HepG2 (cell line): Measurements from ENCODE around the gene S1PR3. TPM values are rescaled to one million over a fixed set of nuclear protein-coding genes. Genes with fewer than 3 reads are reported as not detected.

Source experiments
- ATAC-seq: fragments of 200-7000 bp; cut with Tn5 transposase; 3 replicates; pipeline ENCODE4 v1.9.1; 2020; ENCODE audit warnings: mild to moderate bottlenecking, moderate library complexity
- BruUV-seq: library from RNA; stranded (reverse); fragments of 400-500 nt; replicated peaks from 2 replicates; lab custom pipeline; 2021; lab: Mats Ljungman, UMichigan
- CTCF ChIA-PET: fragments of 300-600 bp; formaldehyde crosslinking; extraction: SDS; loops from one replicate; lab custom pipeline; 2021; ENCODE audit warnings: low total read pairs, inconsistent platforms, low intra/inter-chr PET ratio; lab: Yijun Ruan, JAX
- POLR2A ChIA-PET: fragments of 350-600 bp; sonication (Branson Sonifier 250); formaldehyde crosslinking; loops from one replicate; lab custom pipeline; 2020; ENCODE audit warnings: antibody characterized with exemption, inconsistent platforms; lab: Yijun Ruan, JAX
- DNase-seq: peaks from one replicate; pipeline ENCODE4 v3.0.0-alpha.2; 2015; ENCODE audit warnings: low spot score
- FAIRE-seq: peaks from 3 replicates; lab custom pipeline; 2011; peaks lifted over from hg19 to GRCh38; lab: Jason Lieb, UNC
- H2AFZ ChIP-seq: one replicate; pipeline ENCODE4 v1.6.1; 2011; ENCODE audit warnings: low read length, inconsistent platforms
- H3K27ac ChIP-seq: fragments of 300-600 bp; 3 replicates; pipeline ENCODE4 v1.8.0; 2011; ENCODE audit warnings: mixed run types, mild to moderate bottlenecking, mixed read lengths, low read length, inconsistent platforms; ENCODE audit not compliant: insufficient read depth; ENCODE audit errors: extremely low read length
- H3K27me3 ChIP-seq, 2 experiments: fragments of 200-600 bp in 1 of 2; 2 replicates in 1 of 2; 3 replicates in 1 of 2; pipeline versions ENCODE4 v1.6.0 to v1.8.0; 2011; ENCODE audit warnings: low read length in 2 of 2, mild to moderate bottlenecking in 2 of 2, moderate library complexity in 2 of 2, inconsistent platforms in 1 of 2; ENCODE audit not compliant: insufficient read depth in 2 of 2, control insufficient read depth in 1 of 2
- H3K36me3 ChIP-seq, 2 experiments: fragments of 200-600 bp in 1 of 2; replicated peaks in 1 of 2; 2 replicates in 1 of 2; 3 replicates in 1 of 2; pipeline versions ENCODE4 v1.5.1 to v1.8.0; 2011; ENCODE audit warnings: low read length in 2 of 2, inconsistent platforms in 1 of 2; ENCODE audit not compliant: insufficient read depth in 2 of 2, control insufficient read depth in 1 of 2
- H3K4me1 ChIP-seq: 2 replicates; pipeline ENCODE4 v1.5.1; 2012; ENCODE audit warnings: low read length, inconsistent platforms; ENCODE audit not compliant: insufficient read depth
- H3K4me2 ChIP-seq: 2 replicates; pipeline ENCODE4 v1.6.0; 2011; ENCODE audit warnings: low read depth, low read length, inconsistent platforms
- H3K4me3 ChIP-seq, 3 experiments: fragments of 200-600 bp in 1 of 3; sonication (generic), shearing (Covaris generic) in 1 of 3; replicated peaks in 1 of 3; 2 replicates each; pipeline ENCODE4 v1.5.1; 2011 to 2016; ENCODE audit warnings: low read length in 3 of 3, inconsistent platforms in 2 of 3, low read depth in 2 of 3, mild to moderate bottlenecking in 2 of 3, control low read depth in 1 of 3, mixed read lengths in 1 of 3; ENCODE audit not compliant: insufficient read depth in 1 of 3
- H3K79me2 ChIP-seq: one replicate; pipeline ENCODE4 v1.6.1; 2011; ENCODE audit warnings: low read length, inconsistent platforms; ENCODE audit not compliant: insufficient read depth
- H3K9ac ChIP-seq: 2 replicates; pipeline ENCODE4 v1.6.0; 2011; ENCODE audit warnings: mild to moderate bottlenecking, low read depth, low read length, inconsistent platforms; ENCODE audit not compliant: insufficient read depth
- H3K9me3 ChIP-seq: 2 replicates; pipeline ENCODE4 v1.5.1; 2012; ENCODE audit warnings: mild to moderate bottlenecking, low read length
- H4K20me1 ChIP-seq: 2 replicates; pipeline ENCODE4 v1.6.0; 2011; ENCODE audit warnings: inconsistent platforms, mild to moderate bottlenecking, low read length, moderate library complexity; ENCODE audit not compliant: insufficient read depth
- ATF1 ChIP-seq: IDR thresholded peaks from 2 replicates; pipeline ENCODE4 v1.6.1; 2016; ENCODE audit warnings: mild to moderate bottlenecking, control low read depth
- FOXM1 ChIP-seq: sonication (generic); formaldehyde crosslinking; IDR thresholded peaks from 2 replicates; pipeline ENCODE4 v1.5.0; 2020; ENCODE audit warnings: missing genetic modification reagents
- LBX2 ChIP-seq: sonication (generic); formaldehyde crosslinking; IDR thresholded peaks from 2 replicates; pipeline ENCODE4 v1.5.0; 2020; ENCODE audit warnings: missing genetic modification reagents, mild to moderate bottlenecking, borderline replicate concordance
- PHF21A ChIP-seq: sonication (generic); formaldehyde crosslinking; IDR thresholded peaks from 2 replicates; pipeline ENCODE4 v1.5.0; 2020; ENCODE audit warnings: mild to moderate bottlenecking, missing genetic modification reagents
- TEAD3 ChIP-seq: optimal IDR thresholded peaks from 2 replicates; pipeline ENCODE3; 2016; ENCODE audit warnings: borderline replicate concordance
- ZNF138 ChIP-seq: sonication (generic); formaldehyde crosslinking; IDR thresholded peaks from 2 replicates; pipeline ENCODE4 v1.5.0; 2020; ENCODE audit warnings: mild to moderate bottlenecking, low read depth, missing genetic modification reagents
- ZNF546 ChIP-seq: sonication (generic); formaldehyde crosslinking; conservative IDR thresholded peaks from 2 replicates; pipeline ENCODE4 v1.8.1; 2023; ENCODE audit warnings: mild to moderate bottlenecking, missing genetic modification reagents
- ZNF720 ChIP-seq: sonication (generic); formaldehyde crosslinking; IDR thresholded peaks from 2 replicates; pipeline ENCODE4 v1.4.0; 2020; ENCODE audit warnings: missing genetic modification reagents
- ZNF777 ChIP-seq: sonication (generic); formaldehyde crosslinking; IDR thresholded peaks from 2 replicates; pipeline ENCODE4 v1.4.0; 2020; ENCODE audit warnings: missing genetic modification reagents
- ZNF784 ChIP-seq: sonication (generic); formaldehyde crosslinking; IDR thresholded peaks from 2 replicates; pipeline ENCODE4 v1.5.1; 2020; ENCODE audit warnings: missing genetic modification reagents, mild to moderate bottlenecking, borderline replicate concordance
- WGBS: methylation state at CpG from one replicate; pipeline ENCODE4 v1.1.6; 2017; ENCODE audit warnings: low lambda C conversion rate; 5-methylcytosine and 5-hydroxymethylcytosine counted together
- in situ Hi-C: cut with HindIII; loops from 2 replicates; pipeline ENCODE4 v1.10.0; 2017; ENCODE audit warnings: low pct_unique_long_range_greater_than_20kb; ENCODE audit not compliant: extremely low pct_ligation_motif_present
- intact Hi-C: fragments of 100-400 bp; cut with micrococcal nuclease; formaldehyde crosslinking; loops from one replicate; pipeline ENCODE4 v1.10.0; 2022; ENCODE audit not compliant: unreplicated experiment
- polyA plus RNA-seq, 8 experiments: library from polyadenylated mRNA; depleted of rRNA in 3 of 8; stranded (reverse) in 7 of 8; unstranded in 1 of 8; fragments of >200 nt; fragmentation: Illumina TruSeq in 4 of 8; extraction: Trizol in 4 of 8; gene quantifications; 2 replicates each; pipeline versions ENCODE4 v1.2.1 to v1.2.3, GENCODE V29; 2011 to 2016; ENCODE audit warnings: low read depth in 4 of 8, missing spikeins in 1 of 8, mixed read lengths in 1 of 8; ENCODE audit not compliant: insufficient read depth in 1 of 8
- total RNA-seq, 5 experiments: library from RNA; depleted of rRNA; stranded (reverse); fragments of >200 nt; fragmentation: Illumina TruSeq; extraction: Trizol; gene quantifications; 2 replicates each; pipeline ENCODE4 v1.2.3, GENCODE V29; 2016; ENCODE audit warnings: low read depth in 1 of 5

S1PR3 gene
- total and polyA plus RNA-seq, 2 of the 13 experiments (the other 11 are each of a cell fraction or from before 2014, with no cell fraction given): 0.02 TPM; not detected in 1

GRCh38 chr9:88975966-88976889, 15.0 kb upstream of the S1PR3 start:
- Histone ChIP-seq H2AFZ (no peak overlapping the region), H3K36me3 (no peaks in the 10 kb centered on the region), H3K27me3 (peaks cover 0 to 14% of the 10 kb centered on the region in 2 experiments; a peak in 2 of 5 replicates), H3K4me3 (no peak overlapping the region), H3K79me2 (no peaks in the 10 kb centered on the region), H3K27ac (no peak overlapping the region), H3K9ac (no peak overlapping the region), H4K20me1 (no peaks in the 10 kb centered on the region), H3K4me1 (no peaks in the 10 kb centered on the region), H3K4me2 (no peak overlapping the region), H3K9me3 (no peaks in the 10 kb centered on the region)
- ChIA-PET POLR2A (no interaction called here), CTCF (no interaction called here)
- ATAC-seq (no peak), DNase-seq (no peak), FAIRE-seq (no peak)
- WGBS: 10% methylated on average over 8 of the region's 8 CpGs
- BruUV-seq: no TSS peak
- intact Hi-C loops: no loop called here
- in situ Hi-C loops: no loop called here
- TF ChIP-seq LBX2: no peak
- no peak for TF ChIP-seq TEAD3 (CRISPR knock-in tag)
- TF ChIP-seq PHF21A (CRISPR knock-in tag): no peak
- no peak for TF ChIP-seq ZNF720 (CRISPR knock-in tag)
- TF ChIP-seq ZNF138 (CRISPR knock-in tag): no peak
- TF ChIP-seq ZNF777 (CRISPR knock-in tag): no peak
- TF ChIP-seq ZNF546 (CRISPR knock-in tag): no peak
- TF ChIP-seq ATF1 (CRISPR knock-in tag): no peak

- Histone ChIP-seq H3K27me3 (peaks cover 0 to 14% of the 10 kb centered on the region in 2 experiments; a peak in 2 of 5 replicates), H3K4me2 (no peak overlapping the region), H3K4me1 (no peaks in the 10 kb centered on the region)
- CTCF ChIA-PET: no interaction called here
- intact Hi-C loops: no loop called here
- FAIRE-seq: no peak
- TF ChIP-seq FOXM1: no peak
- no peak for TF ChIP-seq ZNF784
- TF ChIP-seq, all 625 proteins: peak for 0
- no peak overlapping the region for H3K27ac ChIP-seq
- no peak overlapping the region for H3K9ac ChIP-seq
- H3K79me2 ChIP-seq: no peaks in the 10 kb centered on the region
- 12% methylated on average over 5 of the region's 5 CpGs for WGBS
- in situ Hi-C loops: no loop called here
- no peak overlapping the region for H2AFZ ChIP-seq
- no peak overlapping the region for H3K4me3 ChIP-seq
- BruUV-seq: no TSS peak
- H3K36me3 ChIP-seq: no peaks in the 10 kb centered on the region
- no peak for DNase-seq
- ATAC-seq: no peak
- H4K20me1 ChIP-seq: no peaks in the 10 kb centered on the region
- POLR2A ChIA-PET: no interaction called here
- no peaks in the 10 kb centered on the region for H3K9me3 ChIP-seq
These were observed 14.4 kb upstream of the S1PR3 start for GRCh38 chr9:88976890-88977257.
